ENCODE results near the gene FAM135A. TPM values are rescaled to one million over a fixed set of nuclear protein-coding genes. Genes with fewer than 3 reads are reported as not detected.
A peak's percentile ranks its signal among the peaks of the same experiment; 100 is the strongest.

FAM135A gene
- total and polyA plus RNA-seq, 10 of the 15 experiments (the other 5 are each of a cell fraction or from before 2014, with no cell fraction given) = 3.9 to 24.5 (median 13.7) TPM

GRCh38 chr6:70412252-70413113, 825 bp upstream of the FAM135A start (continued):
- TF ChIP-seq ATF7 (IDR thresholded peaks at IDR 0.05; ENCODE audit: low read depth) = no peak
- TF ChIP-seq BCL11A (IDR thresholded peaks at IDR 0.05; ENCODE audit: low read depth, low read length) = no peak
- no peak for TF ChIP-seq CEBPB (IDR thresholded peaks at IDR 0.05; ENCODE audit: borderline replicate concordance in 1 of 2, low read depth in 2 of 2, low read length in 2 of 2)
- TF ChIP-seq JUND (IDR thresholded peaks at IDR 0.05; ENCODE audit: low read depth, low read length) = no peak
- peak; percentile 35 for TF ChIP-seq RELA (IDR thresholded peaks at IDR 0.05; ENCODE audit: borderline replicate concordance, partially characterized antibody)
- no peak for TF ChIP-seq HSF1 (IDR thresholded peaks at IDR 0.05; ENCODE audit: low read depth, low read length)

- intact Hi-C loops (cut with micrococcal nuclease; ENCODE audit: unreplicated experiment) (loop anchor here (5.0 kb wide), 1 partner anchor 253 kb away; the partner anchor contains the start of gene SMAP1), in situ Hi-C loops (cut with MboI) (no loop called here)
- 0 out of 3 replicates have a peak, but pooled peaks cover 2% of the 10 kb centered on the region for H3K9me3 ChIP-seq (replicated peaks; ENCODE audit: control insufficient read depth, insufficient read depth, low read length)
- peak; percentile 21 for ATAC-seq
- under 1% methylated on average over 19 of the region's 20 CpGs for WGBS (ENCODE audit: insufficient coverage, insufficient replicate concordance, low lambda C conversion rate, missing lambda C conversion rate)
- H3K4me2 ChIP-seq (ENCODE audit: control insufficient read depth, insufficient read depth) = peak overlapping the region; percentile 49
- POLR2A ChIA-PET = interaction anchor here (0.6 to 3.2 kb wide), 5 partner anchors 31 to 876 kb away, joined by 3 to 12 read pairs (median 5); partner anchors contain the start of gene SMAP1
- H2AFZ ChIP-seq (ENCODE audit: control insufficient read depth, low read depth, low read length) = peak overlapping the region; percentile 75
- no peak for FAIRE-seq
- peak overlapping the region; percentile 87 for H3K4me3 ChIP-seq
- DNase-seq (ENCODE audit: low read depth, low spot score) = no peak
- H3K79me2 ChIP-seq (ENCODE audit: control insufficient read depth, insufficient read depth, low read length) = peaks cover 42% of the 10 kb centered on the region
- no peaks in the 10 kb centered on the region for H3K27me3 ChIP-seq (replicated peaks in 1 of 2; ENCODE audit: control insufficient read depth in 2 of 2, insufficient read depth in 2 of 2, low read length in 1 of 2)
- H3K27ac ChIP-seq (ENCODE audit: control insufficient read depth, insufficient read depth) = peak overlapping the region; percentile 74
- peak overlapping the region; percentile 76 for H3K9ac ChIP-seq (ENCODE audit: control insufficient read depth, insufficient read depth, low read length)
- RAD21 ChIA-PET (ENCODE audit: unreplicated experiment) = interaction anchor here (0.6 to 2.1 kb wide), 6 partner anchors 106 to 880 kb away, joined by 3 to 7 read pairs (median 4); no protein-coding TSS in a partner anchor
- no peaks in the 10 kb centered on the region for H4K20me1 ChIP-seq (ENCODE audit: control insufficient read depth, insufficient read depth)
- no peaks in the 10 kb centered on the region for H3K4me1 ChIP-seq (ENCODE audit: control insufficient read depth, insufficient read depth, low read length)
- CTCF ChIA-PET = interaction anchor here (0.6 to 8.3 kb wide), 10 partner anchors 43 to 1772 kb away, joined by 3 to 36 read pairs (median 4); partner anchors contain the start of genes SDHAF4 and SMAP1
- peaks cover 0 to 2% of the 10 kb centered on the region in 2 experiments; a peak in 1 of 4 replicates for H3K36me3 ChIP-seq (ENCODE audit: control insufficient read depth in 2 of 2, insufficient read depth in 2 of 2, low read length in 1 of 2)
- no TSS peak for BruUV-seq (replicated peaks)
- SMC1A ChIA-PET (ENCODE audit: uncharacterized antibody, unreplicated experiment) = interaction anchor here (0.7 to 2.8 kb wide), 6 partner anchors 19 to 272 kb away, joined by 3 to 8 read pairs (median 3); no protein-coding TSS in a partner anchor
- peak; percentile 9; the same call in 1 of the 2 replicates for TF ChIP-seq SPI1 (IDR thresholded peaks at IDR 0.05; ENCODE audit: borderline replicate concordance, insufficient read depth, low read depth, low read length)
- no peak for TF ChIP-seq FOXK2 (IDR thresholded peaks at IDR 0.05)
- TF ChIP-seq IKZF1 (conservative IDR thresholded peaks at IDR 0.05) = 0 out of 2 replicates have a peak, but pooled peaks have one; percentile 19
- TF ChIP-seq YY1 (IDR thresholded peaks at IDR 0.05; ENCODE audit: low read depth, low read length) = 0 out of 2 replicates have a peak, but pooled peaks have one; percentile 22
- TF ChIP-seq ZBTB40 (IDR thresholded peaks at IDR 0.05; ENCODE audit: borderline replicate concordance) = no peak
- TF ChIP-seq BMI1 (IDR thresholded peaks at IDR 0.05; ENCODE audit: borderline replicate concordance) = no peak
- TF ChIP-seq ZNF24 (IDR thresholded peaks at IDR 0.05) = no peak
- no peak for TF ChIP-seq PAX5 (IDR thresholded peaks at IDR 0.05; ENCODE audit: borderline replicate concordance, low read depth, low read length)
Measured at GRCh38 chr6:70413992-70414494, 735 bp downstream of the FAM135A start.

Measured in GM12878 (cell line).